ENCODE results near the gene HCN3. TPM values are rescaled to one million over a fixed set of nuclear protein-coding genes. Genes with fewer than 3 reads are reported as not detected.

HCN3 gene
- total RNA-seq, 1 donor from 2014 or later, result 10.6 TPM

DNA sequence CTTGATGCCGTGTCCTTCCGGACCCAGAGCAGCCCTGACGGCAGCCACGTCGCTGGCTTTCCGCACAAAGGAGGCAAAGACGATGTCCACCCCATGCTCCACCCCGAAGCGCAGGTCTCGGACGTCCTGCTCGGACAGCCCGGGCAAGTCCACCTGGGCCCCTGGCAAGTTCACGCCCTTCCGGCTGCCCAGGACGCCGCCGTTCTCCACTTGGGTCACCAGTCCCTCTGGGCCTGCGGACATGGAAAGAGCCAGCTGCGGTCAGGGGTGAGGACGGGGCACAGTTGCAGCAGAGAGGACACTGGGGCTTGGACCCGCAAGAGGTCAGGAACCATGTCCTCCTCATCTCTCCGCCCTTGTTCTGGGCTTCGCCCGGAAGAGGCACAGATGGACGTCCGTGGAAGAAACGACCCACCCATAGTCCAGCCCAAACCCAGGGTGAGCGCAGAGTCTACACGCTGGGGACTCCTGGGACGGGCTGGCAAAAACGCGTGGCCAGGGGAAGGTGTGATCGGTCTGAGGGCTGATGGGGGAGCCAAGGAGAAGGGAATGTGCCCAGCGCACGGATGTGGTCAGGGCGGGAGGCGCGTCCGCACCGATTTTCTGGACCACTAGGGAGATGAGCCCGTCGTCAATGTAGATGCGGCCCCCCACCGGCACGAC lies 17.4 kb downstream of the HCN3 start:
- Mint-ChIP-seq H3K27me3 (peaks cover 12% of the 10 kb centered on the region), H3K27ac (no peak overlapping the region), H3K9me3 (no peaks in the 10 kb centered on the region), H3K4me1 (ENCODE audit: unreplicated experiment) (no peaks in the 10 kb centered on the region), H3K36me3 (no peaks in the 10 kb centered on the region), H3K4me3 (no peak overlapping the region)
- TF ChIP-seq, protein P1, sequence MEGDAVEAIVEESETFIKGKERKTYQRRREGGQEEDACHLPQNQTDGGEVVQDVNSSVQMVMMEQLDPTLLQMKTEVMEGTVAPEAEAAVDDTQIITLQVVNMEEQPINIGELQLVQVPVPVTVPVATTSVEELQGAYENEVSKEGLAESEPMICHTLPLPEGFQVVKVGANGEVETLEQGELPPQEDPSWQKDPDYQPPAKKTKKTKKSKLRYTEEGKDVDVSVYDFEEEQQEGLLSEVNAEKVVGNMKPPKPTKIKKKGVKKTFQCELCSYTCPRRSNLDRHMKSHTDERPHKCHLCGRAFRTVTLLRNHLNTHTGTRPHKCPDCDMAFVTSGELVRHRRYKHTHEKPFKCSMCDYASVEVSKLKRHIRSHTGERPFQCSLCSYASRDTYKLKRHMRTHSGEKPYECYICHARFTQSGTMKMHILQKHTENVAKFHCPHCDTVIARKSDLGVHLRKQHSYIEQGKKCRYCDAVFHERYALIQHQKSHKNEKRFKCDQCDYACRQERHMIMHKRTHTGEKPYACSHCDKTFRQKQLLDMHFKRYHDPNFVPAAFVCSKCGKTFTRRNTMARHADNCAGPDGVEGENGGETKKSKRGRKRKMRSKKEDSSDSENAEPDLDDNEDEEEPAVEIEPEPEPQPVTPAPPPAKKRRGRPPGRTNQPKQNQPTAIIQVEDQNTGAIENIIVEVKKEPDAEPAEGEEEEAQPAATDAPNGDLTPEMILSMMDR (conservative IDR thresholded peaks at IDR 0.05), result no peak
- DNase-seq (ENCODE audit: extremely low spot score, unreplicated experiment), result no peak

DNA sequence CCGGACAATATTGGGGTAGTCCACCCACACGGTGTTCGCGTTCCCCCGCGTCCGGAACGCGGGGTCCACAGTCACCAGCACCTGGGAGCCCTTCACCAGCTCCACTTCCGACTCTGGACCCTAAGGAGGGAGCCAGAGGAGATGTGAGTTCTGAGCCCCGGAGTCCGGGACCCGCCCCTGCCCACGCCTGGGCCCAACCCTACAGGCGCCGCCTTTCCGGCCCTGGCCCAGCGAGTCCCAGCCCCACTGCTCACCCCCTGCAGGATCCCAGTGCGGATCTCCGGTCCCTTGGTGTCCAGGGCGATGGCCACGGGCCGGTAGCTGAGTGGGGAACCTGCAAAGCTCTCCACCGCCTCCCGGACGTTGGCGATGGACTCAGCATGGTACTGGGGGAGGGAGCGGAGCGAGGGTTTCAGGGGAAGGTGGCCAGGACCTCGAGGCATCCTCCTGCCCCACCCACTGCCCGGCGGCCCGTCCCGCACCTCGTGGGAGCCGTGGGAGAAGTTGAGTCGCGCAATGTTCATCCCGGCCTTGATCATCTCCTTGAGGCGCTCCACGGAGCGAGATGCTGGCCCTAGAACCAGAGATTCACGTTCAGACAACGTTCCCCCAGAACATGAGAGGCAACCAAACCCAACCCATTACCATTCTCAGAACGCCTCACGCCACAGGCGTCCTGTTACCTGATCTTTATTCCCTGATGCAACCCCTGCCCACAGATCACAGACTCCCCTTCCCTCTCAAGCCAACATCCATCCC lies 18.1 kb downstream of the HCN3 start:
- no peak for DNase-seq (ENCODE audit: extremely low spot score, unreplicated experiment)
- H3K4me3 Mint-ChIP-seq, result no peak overlapping the region

DNA sequence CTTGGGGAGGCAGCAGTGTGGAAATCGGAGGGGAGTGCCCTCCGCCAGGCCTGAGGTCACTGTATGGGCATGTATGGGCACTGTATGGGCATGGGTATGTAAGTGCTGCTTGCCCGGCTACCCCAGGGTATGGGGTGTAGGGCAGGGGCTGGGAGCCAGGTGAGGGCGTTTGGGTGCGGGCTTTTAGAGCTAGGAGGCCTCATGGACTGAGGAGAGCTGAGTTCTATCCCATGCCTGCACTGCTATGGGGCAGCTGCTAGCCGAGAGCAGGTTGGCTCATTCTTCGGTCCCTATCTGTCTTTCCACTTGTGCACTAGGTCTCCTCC lies 18.6 kb downstream of the HCN3 start:
- Mint-ChIP-seq H3K27ac (no peak overlapping the region), H3K9me3 (no peaks in the 10 kb centered on the region), H3K27me3 (peaks cover 12% of the 10 kb centered on the region), H3K4me3 (no peak overlapping the region), H3K4me1 (ENCODE audit: unreplicated experiment) (no peaks in the 10 kb centered on the region), H3K36me3 (no peaks in the 10 kb centered on the region)
- no peak for DNase-seq (ENCODE audit: extremely low spot score, unreplicated experiment)
- TF ChIP-seq, protein P1 (conservative IDR thresholded peaks at IDR 0.05), result no peak

More for the DNA sequence above, 18.1 kb downstream of the HCN3 start:
- H3K4me1 Mint-ChIP-seq (ENCODE audit: unreplicated experiment), result no peaks in the 10 kb centered on the region
- H3K36me3 Mint-ChIP-seq, result no peaks in the 10 kb centered on the region
- TF ChIP-seq, protein P1 (conservative IDR thresholded peaks at IDR 0.05), result no peak
- no peak overlapping the region for H3K27ac Mint-ChIP-seq
- no peaks in the 10 kb centered on the region for H3K9me3 Mint-ChIP-seq
- H3K27me3 Mint-ChIP-seq, result peaks cover 12% of the 10 kb centered on the region

DNA sequence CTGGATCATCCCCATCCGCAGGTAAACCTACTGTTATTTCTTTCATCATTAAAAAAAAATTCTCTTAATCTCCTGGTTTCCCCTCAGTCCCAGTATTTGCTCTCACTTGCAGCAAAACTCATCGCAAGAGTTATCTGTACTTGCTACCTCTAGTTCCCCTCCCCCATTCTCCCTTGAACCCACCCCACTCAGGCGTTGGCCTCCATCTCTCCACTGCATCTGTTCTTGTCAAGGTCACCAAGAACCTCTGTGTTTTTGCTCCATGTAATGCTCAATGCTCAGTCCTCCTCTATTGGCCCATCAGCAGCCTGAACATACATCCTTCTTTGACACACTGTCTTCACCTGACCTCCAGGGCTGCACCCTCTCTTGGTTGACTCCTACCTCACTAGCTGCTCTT lies 19.4 kb downstream of the HCN3 start:
- TF ChIP-seq, protein P1 (conservative IDR thresholded peaks at IDR 0.05), result no peak
- peaks cover 8% of the 10 kb centered on the region for H3K27me3 Mint-ChIP-seq

DNA sequence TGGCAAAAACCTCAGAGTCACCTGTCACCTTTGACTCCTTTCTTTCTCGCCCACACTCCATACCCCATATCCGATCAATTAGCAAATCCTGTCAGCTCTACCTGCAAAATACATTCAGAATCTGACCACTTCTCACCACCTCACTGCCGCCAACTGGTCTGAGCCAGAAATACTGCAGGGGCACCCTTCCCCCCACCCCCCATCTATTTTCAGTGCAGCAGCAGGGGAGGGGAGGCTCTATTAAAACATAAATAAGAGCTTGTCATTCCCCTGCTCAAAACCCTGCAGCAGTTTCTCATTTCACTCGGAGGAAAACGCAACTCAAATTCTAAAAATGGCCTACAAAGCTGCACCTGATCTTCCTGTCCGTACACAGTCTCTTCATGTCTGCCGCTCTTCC lies 20.1 kb downstream of the HCN3 start:
- H3K27ac Mint-ChIP-seq, result no peak overlapping the region
- H3K36me3 Mint-ChIP-seq, result no peaks in the 10 kb centered on the region
- TF ChIP-seq, protein P1 (conservative IDR thresholded peaks at IDR 0.05), result no peak
- no peaks in the 10 kb centered on the region for H3K4me1 Mint-ChIP-seq (ENCODE audit: unreplicated experiment)
- H3K4me3 Mint-ChIP-seq, result no peak overlapping the region
- no peak for DNase-seq (ENCODE audit: extremely low spot score, unreplicated experiment)
- H3K27me3 Mint-ChIP-seq, result peaks cover 8% of the 10 kb centered on the region
- H3K9me3 Mint-ChIP-seq, result no peaks in the 10 kb centered on the region

More for the DNA sequence above, 19.4 kb downstream of the HCN3 start:
- no peak for DNase-seq (ENCODE audit: extremely low spot score, unreplicated experiment)
- Mint-ChIP-seq H3K36me3 (no peaks in the 10 kb centered on the region), H3K4me1 (ENCODE audit: unreplicated experiment) (no peaks in the 10 kb centered on the region), H3K9me3 (no peaks in the 10 kb centered on the region), H3K4me3 (no peak overlapping the region), H3K27ac (no peak overlapping the region)

Measured in type B pancreatic cell (in vitro differentiated cells).